HG02884 (cell line): ENCODE results near the gene ADAM10.
"Not testable (repeated sequence)": the region's sequence is repeated elsewhere in the genome, so short reads cannot be mapped to it uniquely, and the experiment has no call there.

Source experiments
- ATAC-seq: cut with Tn5 transposase; IDR thresholded peaks from one replicate; pipeline ENCODE4 v1.9.1; 2021; ENCODE audit warnings: mild to moderate bottlenecking, moderate library complexity; ENCODE audit not compliant: unreplicated experiment

Gene ADAM10

GRCh38 chr15:58749532-58750337 is at the start of gene ADAM10:
TSS of gene ADAM10 (minus strand) at chr15:58749707. CDS start at chr15:58749534, 173 bp downstream.
- ATAC-seq: peak; percentile 87

- no peak for ATAC-seq
Measured at GRCh38 chr15:58797505-58797904, 48.0 kb upstream of the ADAM10 start.

GRCh38 chr15:58795825-58796224 is 46.3 kb upstream of the ADAM10 start:
- ATAC-seq: no peak

GRCh38 chr15:58793862-58794261 is 44.4 kb upstream of the ADAM10 start:
- ATAC-seq: no peak

GRCh38 chr15:58788056-58788710 is 38.7 kb upstream of the ADAM10 start:
- ATAC-seq: no peak

GRCh38 chr15:58785355-58785754 is 35.8 kb upstream of the ADAM10 start:
- no peak for ATAC-seq

GRCh38 chr15:58779554-58779953 is 30.0 kb upstream of the ADAM10 start:
- ATAC-seq: no peak

GRCh38 chr15:58777107-58777506 is 27.6 kb upstream of the ADAM10 start:
- ATAC-seq: no peak

- ATAC-seq: no peak
Measured at GRCh38 chr15:58775402-58775801, 25.9 kb upstream of the ADAM10 start.

- no peak for ATAC-seq
Measured at GRCh38 chr15:58773024-58773423, 23.5 kb upstream of the ADAM10 start.

- peak; percentile 4 for ATAC-seq
Measured at GRCh38 chr15:58771621-58772250, 22.2 kb upstream of the ADAM10 start.

GRCh38 chr15:58770857-58771620 is 21.5 kb upstream of the ADAM10 start, which contains the start of gene MINDY2:
TSS of gene MINDY2 (plus strand) at chr15:58771302. CDS start at chr15:58771396, 94 bp downstream.
- peak; percentile 94 for ATAC-seq

GRCh38 chr15:58770519-58770856 is 21.0 kb upstream of the ADAM10 start:
- no peak for ATAC-seq

- ATAC-seq: not testable (repeated sequence)
Measured at GRCh38 chr15:58768601-58769004, 19.1 kb upstream of the ADAM10 start.

- ATAC-seq: no peak
Measured at GRCh38 chr15:58766290-58766689, 16.8 kb upstream of the ADAM10 start.

GRCh38 chr15:58764468-58764867 is 15.0 kb upstream of the ADAM10 start:
- no peak for ATAC-seq

GRCh38 chr15:58762731-58763130 is 13.2 kb upstream of the ADAM10 start:
- ATAC-seq: no peak

- ATAC-seq: no peak
Measured at GRCh38 chr15:58762285-58762684, 12.8 kb upstream of the ADAM10 start.

GRCh38 chr15:58761010-58761388 is 11.5 kb upstream of the ADAM10 start:
- ATAC-seq: no peak

- ATAC-seq: no peak
Measured at GRCh38 chr15:58760385-58761009, 11.0 kb upstream of the ADAM10 start.

- ATAC-seq: no peak
Measured at GRCh38 chr15:58758141-58758540, 8.6 kb upstream of the ADAM10 start.
